Measurements from ENCODE around the gene PERCC1.

DNA sequence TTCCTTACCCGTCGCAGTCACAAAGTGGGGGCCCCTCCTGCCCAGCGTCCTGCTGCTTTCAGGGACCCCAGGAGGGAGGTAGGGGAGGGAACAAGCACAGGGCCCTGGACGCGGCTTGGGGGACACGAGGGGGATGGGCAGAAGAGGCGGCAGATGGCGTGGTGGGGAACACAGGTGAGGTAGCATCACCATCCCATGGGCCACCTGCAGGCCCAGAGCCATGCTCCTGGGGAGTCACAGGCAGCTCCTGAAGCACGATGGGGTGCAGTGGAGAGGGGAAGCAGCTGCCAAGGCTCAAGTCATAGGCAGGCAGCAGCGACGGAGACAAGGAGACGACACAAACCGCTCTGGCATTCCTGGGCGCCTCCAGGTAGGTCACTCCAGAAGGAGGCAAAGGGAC lies 27.1 kb upstream of the PERCC1 start:
- TF ChIP-seq, protein P1, sequence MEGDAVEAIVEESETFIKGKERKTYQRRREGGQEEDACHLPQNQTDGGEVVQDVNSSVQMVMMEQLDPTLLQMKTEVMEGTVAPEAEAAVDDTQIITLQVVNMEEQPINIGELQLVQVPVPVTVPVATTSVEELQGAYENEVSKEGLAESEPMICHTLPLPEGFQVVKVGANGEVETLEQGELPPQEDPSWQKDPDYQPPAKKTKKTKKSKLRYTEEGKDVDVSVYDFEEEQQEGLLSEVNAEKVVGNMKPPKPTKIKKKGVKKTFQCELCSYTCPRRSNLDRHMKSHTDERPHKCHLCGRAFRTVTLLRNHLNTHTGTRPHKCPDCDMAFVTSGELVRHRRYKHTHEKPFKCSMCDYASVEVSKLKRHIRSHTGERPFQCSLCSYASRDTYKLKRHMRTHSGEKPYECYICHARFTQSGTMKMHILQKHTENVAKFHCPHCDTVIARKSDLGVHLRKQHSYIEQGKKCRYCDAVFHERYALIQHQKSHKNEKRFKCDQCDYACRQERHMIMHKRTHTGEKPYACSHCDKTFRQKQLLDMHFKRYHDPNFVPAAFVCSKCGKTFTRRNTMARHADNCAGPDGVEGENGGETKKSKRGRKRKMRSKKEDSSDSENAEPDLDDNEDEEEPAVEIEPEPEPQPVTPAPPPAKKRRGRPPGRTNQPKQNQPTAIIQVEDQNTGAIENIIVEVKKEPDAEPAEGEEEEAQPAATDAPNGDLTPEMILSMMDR (IDR thresholded peaks at IDR 0.05) = no peak
- TF ChIP-seq POLR2A (IDR thresholded peaks at IDR 0.05) = no peak
- TF ChIP-seq EP300 (IDR thresholded peaks at IDR 0.05) = no peak
- no peak for TF ChIP-seq POLR2AphosphoS5 (IDR thresholded peaks at IDR 0.05)

Measured in suprapubic skin (tissue), 4 donors.